ENCODE measurements around the gene KRTAP22-1. TPM values are rescaled to one million over a fixed set of nuclear protein-coding genes. Genes with fewer than 3 reads are reported as not detected.

KRTAP22-1 gene
- total RNA-seq, result not detected

- H3K27me3 ChIP-seq (ENCODE audit: control insufficient read depth in 3 of 3, insufficient read depth in 3 of 3, low read length in 3 of 3), result no peaks in the 10 kb centered on the region
- no peak within 1 kb of the TSS for H3K9ac ChIP-seq (ENCODE audit: low read depth in 1 of 3, low read length in 3 of 3)
- H3K4me1 ChIP-seq (ENCODE audit: control insufficient read depth in 3 of 3, insufficient read depth in 3 of 3, low read length in 3 of 3), result no peaks in the 10 kb centered on the region
- no peaks in the 10 kb centered on the region for H3K36me3 ChIP-seq (ENCODE audit: control insufficient read depth in 3 of 3, insufficient read depth in 3 of 3, low read length in 3 of 3)
- no peak within 1 kb of the TSS for H3K4me3 ChIP-seq (ENCODE audit: low read length in 3 of 3)
- no peak within 1 kb of the TSS for H3K27ac ChIP-seq (ENCODE audit: low read depth, low read length)
- no peaks in the 10 kb centered on the region for H3K9me3 ChIP-seq (ENCODE audit: control insufficient read depth in 3 of 3, low read length in 3 of 3)
These were observed at the start of gene KRTAP22-1 for GRCh38 chr21:30600787-30601186. Gene KRTAP22-1 (plus strand): TSS chr21:30601087.

DNA sequence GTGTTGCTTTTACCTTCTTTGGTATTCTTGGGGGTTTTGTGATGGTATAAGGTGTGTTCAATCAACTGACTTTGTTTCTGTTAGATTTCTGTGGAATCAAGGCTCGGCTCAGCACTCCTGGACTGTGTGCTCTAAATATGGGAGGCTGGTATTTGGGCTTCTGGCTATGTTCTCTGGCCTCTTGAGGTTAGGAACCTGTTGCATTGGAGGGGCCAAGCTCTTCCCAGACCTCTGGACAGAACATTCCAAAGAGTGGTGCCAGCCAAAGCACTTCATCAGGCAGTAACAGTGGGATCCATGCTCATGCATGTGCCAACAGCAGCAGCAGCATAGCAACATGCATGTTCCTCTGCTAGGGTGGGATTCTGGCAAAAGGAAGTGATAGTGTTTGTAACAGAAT is 48.1 kb upstream of the KRTAP22-1 start:
- no peak overlapping the region for H3K9ac ChIP-seq (ENCODE audit: low read depth in 1 of 3, low read length in 3 of 3)
- no peaks in the 10 kb centered on the region for H3K36me3 ChIP-seq (ENCODE audit: control insufficient read depth in 3 of 3, insufficient read depth in 3 of 3, low read length in 3 of 3)
- H3K4me3 ChIP-seq (ENCODE audit: low read length in 3 of 3), result no peak overlapping the region
- H3K9me3 ChIP-seq (ENCODE audit: control insufficient read depth in 3 of 3, low read length in 3 of 3), result peaks cover 0 to 2% (median 0%) of the 10 kb centered on the region in 3 donors
- no peaks in the 10 kb centered on the region for H3K27me3 ChIP-seq (ENCODE audit: control insufficient read depth in 3 of 3, insufficient read depth in 3 of 3, low read length in 3 of 3)
- no peaks in the 10 kb centered on the region for H3K4me1 ChIP-seq (ENCODE audit: control insufficient read depth in 3 of 3, insufficient read depth in 3 of 3, low read length in 3 of 3)
- H3K27ac ChIP-seq (ENCODE audit: low read depth, low read length), result no peak overlapping the region

DNA sequence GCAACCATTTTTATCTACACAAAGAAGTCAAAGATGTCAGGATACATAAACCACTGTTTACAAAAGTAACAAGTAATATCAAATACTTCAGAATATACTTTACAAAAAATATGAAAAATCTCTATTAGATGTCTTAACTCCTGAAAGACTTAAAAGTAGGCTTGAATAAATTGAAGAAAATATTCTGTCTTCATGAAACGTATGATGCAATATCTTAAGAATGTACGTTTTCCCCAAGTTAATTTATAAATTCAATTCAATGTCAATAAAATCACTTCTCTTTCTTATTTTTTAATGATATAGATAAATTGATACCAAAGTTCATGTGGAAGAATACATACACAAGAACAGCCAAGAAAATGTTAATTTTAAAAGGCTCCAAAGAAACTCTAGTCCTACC is 45.8 kb upstream of the KRTAP22-1 start:
- H3K36me3 ChIP-seq (ENCODE audit: control insufficient read depth in 3 of 3, insufficient read depth in 3 of 3, low read length in 3 of 3), result no peaks in the 10 kb centered on the region
- no peaks in the 10 kb centered on the region for H3K4me1 ChIP-seq (ENCODE audit: control insufficient read depth in 3 of 3, insufficient read depth in 3 of 3, low read length in 3 of 3)
- H3K9ac ChIP-seq (ENCODE audit: low read depth in 1 of 3, low read length in 3 of 3), result no peak overlapping the region
- H3K9me3 ChIP-seq (ENCODE audit: control insufficient read depth in 3 of 3, low read length in 3 of 3), result peaks cover 0 to 2% (median 0%) of the 10 kb centered on the region in 3 donors
- no peak overlapping the region for H3K4me3 ChIP-seq (ENCODE audit: low read length in 3 of 3)
- H3K27ac ChIP-seq (ENCODE audit: low read depth, low read length), result no peak overlapping the region
- H3K27me3 ChIP-seq (ENCODE audit: control insufficient read depth in 3 of 3, insufficient read depth in 3 of 3, low read length in 3 of 3), result no peaks in the 10 kb centered on the region

DNA sequence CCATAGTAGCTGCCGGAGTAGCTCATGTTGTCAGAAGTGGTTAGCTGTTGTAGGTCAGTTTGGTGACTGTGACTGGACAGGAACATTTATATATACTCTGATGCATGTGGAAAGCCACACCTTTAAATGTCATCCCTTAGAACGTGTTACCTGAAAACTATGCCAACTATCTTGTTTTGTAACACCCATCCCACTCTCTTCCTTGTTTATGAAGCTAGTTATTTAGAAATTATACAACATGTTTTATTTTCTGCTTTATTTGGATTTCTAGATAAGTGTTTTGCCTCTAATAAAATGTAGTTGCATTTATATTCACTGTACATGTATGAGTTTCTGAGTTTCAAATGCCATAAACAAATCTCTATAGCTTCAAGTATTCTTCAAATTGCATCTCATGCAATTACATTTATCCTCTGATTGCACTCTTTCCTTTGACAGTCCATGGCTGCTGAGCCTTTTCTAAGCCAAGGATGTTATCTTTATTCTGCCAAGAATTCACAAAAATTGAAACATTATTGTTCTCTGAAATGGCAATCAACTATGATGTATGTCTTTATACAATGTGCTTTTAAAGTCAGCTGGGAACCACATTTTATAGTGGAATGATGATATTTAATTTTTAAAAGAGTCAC is 39.5 kb upstream of the KRTAP22-1 start, which contains the start of gene KRTAP19-7:
KRTAP19-7 (minus strand) TSS at position 51 of the 632 bp plus-strand sequence; CDS start at position 26, 25 bp downstream.
- H3K27me3 ChIP-seq (ENCODE audit: control insufficient read depth in 3 of 3, insufficient read depth in 3 of 3, low read length in 3 of 3), result no peaks in the 10 kb centered on the region
- no peak within 1 kb of the TSS for H3K9ac ChIP-seq (ENCODE audit: low read depth in 1 of 3, low read length in 3 of 3)
- H3K4me3 ChIP-seq (ENCODE audit: low read length in 3 of 3), result no peak within 1 kb of the TSS
- no peaks in the 10 kb centered on the region for H3K36me3 ChIP-seq (ENCODE audit: control insufficient read depth in 3 of 3, insufficient read depth in 3 of 3, low read length in 3 of 3)
- no peaks in the 10 kb centered on the region for H3K4me1 ChIP-seq (ENCODE audit: control insufficient read depth in 3 of 3, insufficient read depth in 3 of 3, low read length in 3 of 3)
- no peaks in the 10 kb centered on the region for H3K9me3 ChIP-seq (ENCODE audit: control insufficient read depth in 3 of 3, low read length in 3 of 3)
- H3K27ac ChIP-seq (ENCODE audit: low read depth, low read length), result no peak within 1 kb of the TSS

- Histone ChIP-seq H3K27me3 (ENCODE audit: control insufficient read depth in 3 of 3, insufficient read depth in 3 of 3, low read length in 3 of 3) (no peaks in the 10 kb centered on the region), H3K4me1 (ENCODE audit: control insufficient read depth in 3 of 3, insufficient read depth in 3 of 3, low read length in 3 of 3) (no peaks in the 10 kb centered on the region), H3K27ac (ENCODE audit: low read depth, low read length) (no peak overlapping the region), H3K9me3 (ENCODE audit: control insufficient read depth in 3 of 3, low read length in 3 of 3) (no peaks in the 10 kb centered on the region), H3K9ac (ENCODE audit: low read depth in 1 of 3, low read length in 3 of 3) (no peak overlapping the region), H3K36me3 (ENCODE audit: control insufficient read depth in 3 of 3, insufficient read depth in 3 of 3, low read length in 3 of 3) (no peaks in the 10 kb centered on the region), H3K4me3 (ENCODE audit: low read length in 3 of 3) (no peak overlapping the region)
These were observed 38.9 kb upstream of the KRTAP22-1 start for GRCh38 chr21:30561957-30562356.

DNA sequence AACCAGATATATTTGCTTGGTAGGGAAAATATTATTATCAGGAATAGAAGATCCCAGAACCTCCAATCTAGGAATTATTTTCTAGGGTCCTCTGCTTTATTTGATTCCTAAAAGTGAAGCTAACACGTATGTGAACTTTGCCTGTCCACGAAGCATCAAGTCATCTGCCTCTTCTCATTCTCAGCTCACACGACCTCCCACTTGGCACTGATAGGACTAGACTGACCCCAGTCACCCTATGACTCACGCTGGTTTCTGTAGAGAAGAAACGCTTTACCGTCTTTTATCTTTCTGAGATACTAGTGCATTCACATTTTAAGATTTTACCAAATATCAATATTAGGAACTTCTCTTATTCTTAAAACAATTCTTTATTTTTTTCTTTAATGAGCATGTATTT is 37.8 kb upstream of the KRTAP22-1 start:
- Histone ChIP-seq H3K4me1 (ENCODE audit: control insufficient read depth in 3 of 3, insufficient read depth in 3 of 3, low read length in 3 of 3) (no peaks in the 10 kb centered on the region), H3K36me3 (ENCODE audit: control insufficient read depth in 3 of 3, insufficient read depth in 3 of 3, low read length in 3 of 3) (no peaks in the 10 kb centered on the region)

DNA sequence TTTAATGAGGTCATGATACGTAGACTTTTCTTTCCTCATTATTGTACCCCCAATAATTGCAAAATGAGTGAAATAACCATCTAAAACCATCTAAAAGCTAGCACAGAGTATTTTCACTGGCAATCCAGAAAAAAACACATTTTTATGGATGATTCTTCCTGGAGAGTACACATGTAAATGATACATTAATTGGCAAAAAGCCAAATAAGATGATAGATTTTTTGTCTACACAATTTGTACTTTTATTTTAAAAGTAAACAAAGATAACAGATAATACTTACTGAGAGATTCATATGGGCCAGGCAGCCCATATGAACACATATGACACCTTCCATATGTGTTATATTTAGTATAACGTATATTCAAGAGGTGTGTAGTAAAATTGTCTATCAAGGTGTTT is 37.3 kb upstream of the KRTAP22-1 start:
- no peaks in the 10 kb centered on the region for H3K36me3 ChIP-seq (ENCODE audit: control insufficient read depth in 3 of 3, insufficient read depth in 3 of 3, low read length in 3 of 3)
- no peaks in the 10 kb centered on the region for H3K9me3 ChIP-seq (ENCODE audit: control insufficient read depth in 3 of 3, low read length in 3 of 3)
- no peak overlapping the region for H3K9ac ChIP-seq (ENCODE audit: low read depth in 1 of 3, low read length in 3 of 3)
- H3K4me3 ChIP-seq (ENCODE audit: low read length in 3 of 3), result no peak overlapping the region
- no peaks in the 10 kb centered on the region for H3K27me3 ChIP-seq (ENCODE audit: control insufficient read depth in 3 of 3, insufficient read depth in 3 of 3, low read length in 3 of 3)
- H3K27ac ChIP-seq (ENCODE audit: low read depth, low read length), result no peak overlapping the region
- H3K4me1 ChIP-seq (ENCODE audit: control insufficient read depth in 3 of 3, insufficient read depth in 3 of 3, low read length in 3 of 3), result no peaks in the 10 kb centered on the region

More for the DNA sequence above, 37.8 kb upstream of the KRTAP22-1 start:
- no peak overlapping the region for H3K27ac ChIP-seq (ENCODE audit: low read depth, low read length)
- no peak overlapping the region for H3K4me3 ChIP-seq (ENCODE audit: low read length in 3 of 3)
- H3K9ac ChIP-seq (ENCODE audit: low read depth in 1 of 3, low read length in 3 of 3), result no peak overlapping the region
- no peaks in the 10 kb centered on the region for H3K27me3 ChIP-seq (ENCODE audit: control insufficient read depth in 3 of 3, insufficient read depth in 3 of 3, low read length in 3 of 3)
- no peaks in the 10 kb centered on the region for H3K9me3 ChIP-seq (ENCODE audit: control insufficient read depth in 3 of 3, low read length in 3 of 3)

- no peak overlapping the region for H3K4me3 ChIP-seq (ENCODE audit: low read length in 3 of 3)
- H3K36me3 ChIP-seq (ENCODE audit: control insufficient read depth in 3 of 3, insufficient read depth in 3 of 3, low read length in 3 of 3), result no peaks in the 10 kb centered on the region
- no peak overlapping the region for H3K9ac ChIP-seq (ENCODE audit: low read depth in 1 of 3, low read length in 3 of 3)
- no peaks in the 10 kb centered on the region for H3K27me3 ChIP-seq (ENCODE audit: control insufficient read depth in 3 of 3, insufficient read depth in 3 of 3, low read length in 3 of 3)
- no peaks in the 10 kb centered on the region for H3K4me1 ChIP-seq (ENCODE audit: control insufficient read depth in 3 of 3, insufficient read depth in 3 of 3, low read length in 3 of 3)
- H3K27ac ChIP-seq (ENCODE audit: low read depth, low read length), result no peak overlapping the region
- no peaks in the 10 kb centered on the region for H3K9me3 ChIP-seq (ENCODE audit: control insufficient read depth in 3 of 3, low read length in 3 of 3)
These were observed 33.3 kb upstream of the KRTAP22-1 start for GRCh38 chr21:30567617-30568016.

DNA sequence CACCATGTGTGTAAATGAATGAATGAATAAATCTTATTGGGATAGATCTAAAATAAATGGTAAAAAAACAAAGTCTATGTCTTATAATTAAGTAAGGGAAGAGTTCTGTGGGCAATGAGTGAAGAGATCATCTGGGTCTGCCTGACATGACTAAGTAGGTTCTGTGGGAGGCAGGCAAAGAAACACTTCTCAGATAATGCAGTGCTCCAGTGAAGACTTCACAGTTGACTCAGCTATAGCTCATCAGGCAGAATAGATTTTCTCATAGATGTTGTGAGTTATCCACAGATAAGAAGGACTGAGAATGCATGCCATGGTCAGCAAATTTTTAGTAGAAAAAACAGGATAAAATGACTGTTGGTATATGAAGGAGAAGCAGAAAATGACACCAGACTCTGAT is 23.1 kb upstream of the KRTAP22-1 start:
- Histone ChIP-seq H3K4me1 (ENCODE audit: control insufficient read depth in 3 of 3, insufficient read depth in 3 of 3, low read length in 3 of 3) (no peaks in the 10 kb centered on the region), H3K27ac (ENCODE audit: low read depth, low read length) (no peak overlapping the region), H3K9me3 (ENCODE audit: control insufficient read depth in 3 of 3, low read length in 3 of 3) (no peaks in the 10 kb centered on the region), H3K27me3 (ENCODE audit: control insufficient read depth in 3 of 3, insufficient read depth in 3 of 3, low read length in 3 of 3) (no peaks in the 10 kb centered on the region), H3K36me3 (ENCODE audit: control insufficient read depth in 3 of 3, insufficient read depth in 3 of 3, low read length in 3 of 3) (no peaks in the 10 kb centered on the region), H3K4me3 (ENCODE audit: low read length in 3 of 3) (no peak overlapping the region), H3K9ac (ENCODE audit: low read depth in 1 of 3, low read length in 3 of 3) (no peak overlapping the region)

DNA sequence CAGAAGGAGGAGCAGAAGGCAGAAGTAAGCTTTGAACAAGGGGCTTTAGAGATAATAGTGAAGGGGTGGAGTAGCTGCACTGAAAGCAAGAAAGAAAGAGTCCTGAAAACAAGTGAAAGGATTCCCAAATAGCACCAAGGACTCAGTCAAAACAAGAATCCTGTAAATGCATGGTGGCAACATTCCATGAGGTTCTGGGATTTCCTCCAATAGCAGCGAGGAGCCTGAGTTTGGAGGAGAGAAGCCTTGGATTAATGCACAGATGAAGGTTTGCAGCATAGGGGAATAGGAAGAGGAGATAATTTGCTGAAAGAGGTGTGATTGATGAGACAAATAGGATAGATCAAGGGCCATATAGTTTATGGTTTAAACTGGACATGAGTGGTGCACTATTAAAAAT is 21.5 kb upstream of the KRTAP22-1 start:
- H3K4me1 ChIP-seq (ENCODE audit: control insufficient read depth in 3 of 3, insufficient read depth in 3 of 3, low read length in 3 of 3), result no peaks in the 10 kb centered on the region
- no peaks in the 10 kb centered on the region for H3K27me3 ChIP-seq (ENCODE audit: control insufficient read depth in 3 of 3, insufficient read depth in 3 of 3, low read length in 3 of 3)
- no peak overlapping the region for H3K27ac ChIP-seq (ENCODE audit: low read depth, low read length)

More for the DNA sequence above, 21.5 kb upstream of the KRTAP22-1 start:
- H3K36me3 ChIP-seq (ENCODE audit: control insufficient read depth in 3 of 3, insufficient read depth in 3 of 3, low read length in 3 of 3), result no peaks in the 10 kb centered on the region
- no peak overlapping the region for H3K9ac ChIP-seq (ENCODE audit: low read depth in 1 of 3, low read length in 3 of 3)
- H3K9me3 ChIP-seq (ENCODE audit: control insufficient read depth in 3 of 3, low read length in 3 of 3), result no peaks in the 10 kb centered on the region
- H3K4me3 ChIP-seq (ENCODE audit: low read length in 3 of 3), result no peak overlapping the region

Data from skeletal muscle tissue (tissue), 4 donors.